ENCODE data around the gene INHBB.

DNA sequence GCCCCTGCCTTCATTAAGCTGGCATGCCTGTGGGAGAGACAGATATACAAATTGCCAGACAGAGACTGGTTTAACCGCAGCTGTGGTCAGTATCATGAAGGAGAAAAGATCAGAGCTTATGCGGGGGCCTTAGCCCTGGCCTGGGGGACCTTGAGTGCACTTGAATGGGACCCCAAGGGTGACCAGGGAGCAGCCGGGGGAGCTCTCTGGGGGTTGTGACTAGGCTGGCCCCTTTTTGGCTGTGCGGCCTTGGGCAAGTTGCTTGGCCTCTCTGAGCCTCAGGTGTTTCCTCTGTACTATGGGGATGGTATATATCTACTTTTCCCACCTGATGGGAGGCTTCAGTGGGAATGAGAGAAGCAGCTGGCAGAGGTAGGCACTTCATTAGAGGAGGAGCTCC, 35.7 kb downstream of the INHBB start:
- TF ChIP-seq, protein P1, sequence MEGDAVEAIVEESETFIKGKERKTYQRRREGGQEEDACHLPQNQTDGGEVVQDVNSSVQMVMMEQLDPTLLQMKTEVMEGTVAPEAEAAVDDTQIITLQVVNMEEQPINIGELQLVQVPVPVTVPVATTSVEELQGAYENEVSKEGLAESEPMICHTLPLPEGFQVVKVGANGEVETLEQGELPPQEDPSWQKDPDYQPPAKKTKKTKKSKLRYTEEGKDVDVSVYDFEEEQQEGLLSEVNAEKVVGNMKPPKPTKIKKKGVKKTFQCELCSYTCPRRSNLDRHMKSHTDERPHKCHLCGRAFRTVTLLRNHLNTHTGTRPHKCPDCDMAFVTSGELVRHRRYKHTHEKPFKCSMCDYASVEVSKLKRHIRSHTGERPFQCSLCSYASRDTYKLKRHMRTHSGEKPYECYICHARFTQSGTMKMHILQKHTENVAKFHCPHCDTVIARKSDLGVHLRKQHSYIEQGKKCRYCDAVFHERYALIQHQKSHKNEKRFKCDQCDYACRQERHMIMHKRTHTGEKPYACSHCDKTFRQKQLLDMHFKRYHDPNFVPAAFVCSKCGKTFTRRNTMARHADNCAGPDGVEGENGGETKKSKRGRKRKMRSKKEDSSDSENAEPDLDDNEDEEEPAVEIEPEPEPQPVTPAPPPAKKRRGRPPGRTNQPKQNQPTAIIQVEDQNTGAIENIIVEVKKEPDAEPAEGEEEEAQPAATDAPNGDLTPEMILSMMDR (IDR thresholded peaks at IDR 0.05; ENCODE audit: insufficient read depth, low read length, poor library complexity, severe bottlenecking): no peak
- TF ChIP-seq EZH2phosphoT487 (conservative IDR thresholded peaks at IDR 0.05; ENCODE audit: low read length): no peak

All from SU-DHL-6 (cell line).